Naive thymus-derived CD4-positive, alpha-beta T cell (primary cell): ENCODE data around the gene TNC. TPM values are rescaled to one million over a fixed set of nuclear protein-coding genes. Genes with fewer than 3 reads are reported as not detected.

Experiments used
- ATAC-seq: fragments of 150-1000 bp; cut with Tn5 transposase; 2 replicates; pipeline ENCODE4 v1.10.0; 2021; ENCODE audit warnings: mild to moderate bottlenecking, moderate library complexity
- CTCF ChIA-PET: fragments of 350-600 bp; sonication (Branson Sonifier 250); formaldehyde crosslinking; loops from one replicate; lab custom pipeline; 2021; ENCODE audit warnings: antibody characterized with exemption; lab: Charles Lee
- POLR2A ChIA-PET: fragments of 350-600 bp; sonication (Branson Sonifier 250); formaldehyde crosslinking; loops from one replicate; lab custom pipeline; 2021; ENCODE audit warnings: antibody characterized with exemption, inconsistent platforms; lab: Charles Lee
- DNase-seq, 9 donors: peaks; one replicate each; pipeline versions ENCODE4 v3.0.0 to v3.0.0-alpha.2; 2020 to 2022; ENCODE audit warnings: mixed read lengths in 1 of 9
- H3K27ac ChIP-seq: one replicate; pipeline ENCODE4 v1.7.0; 2013; ENCODE audit warnings: mild to moderate bottlenecking, low read depth, low read length, moderate library complexity
- H3K27me3 ChIP-seq, 2 donors: one replicate each; pipeline ENCODE4 v1.7.0; 2013; ENCODE audit warnings: low read length in 2 of 2, mild to moderate bottlenecking in 2 of 2, moderate library complexity in 2 of 2; ENCODE audit not compliant: control insufficient read depth in 2 of 2, insufficient read depth in 2 of 2
- H3K36me3 ChIP-seq, 3 experiments: 1 replicate in 2 of 3; 2 replicates in 1 of 3; pipeline ENCODE4 v1.7.0; 2013; ENCODE audit warnings: low read length in 3 of 3, mild to moderate bottlenecking in 3 of 3, moderate library complexity in 1 of 3; ENCODE audit not compliant: insufficient read depth in 3 of 3, control insufficient read depth in 2 of 3
- H3K4me1 ChIP-seq, 2 donors: one replicate each; pipeline ENCODE4 v1.7.0; 2013; ENCODE audit warnings: low read length in 2 of 2, mild to moderate bottlenecking in 2 of 2, moderate library complexity in 1 of 2; ENCODE audit not compliant: control insufficient read depth in 2 of 2, insufficient read depth in 2 of 2
- H3K4me3 ChIP-seq: 2 replicates; pipeline ENCODE4 v1.7.0; 2013; ENCODE audit warnings: mild to moderate bottlenecking, low read length
- H3K9me3 ChIP-seq, 3 experiments: 1 replicate in 2 of 3; 2 replicates in 1 of 3; pipeline ENCODE4 v1.7.0; 2013; ENCODE audit warnings: low read length in 3 of 3; ENCODE audit not compliant: control insufficient read depth in 2 of 3
- H3K27ac Mint-ChIP-seq, 9 donors: one replicate each; pipeline ENCODE4 v1.8.0; 2020 to 2022; ENCODE audit warnings: mixed read lengths in 9 of 9, mild to moderate bottlenecking in 8 of 9, moderate library complexity in 5 of 9, inconsistent platforms in 2 of 9
- H3K27me3 Mint-ChIP-seq, 5 donors: one replicate each; pipeline ENCODE4 v1.8.0; 2021 to 2022; ENCODE audit warnings: mixed read lengths in 5 of 5, mild to moderate bottlenecking in 1 of 5
- H3K36me3 Mint-ChIP-seq, 5 donors: one replicate each; pipeline ENCODE4 v1.8.0; 2020 to 2022; ENCODE audit warnings: mixed read lengths in 5 of 5, mild to moderate bottlenecking in 3 of 5, inconsistent platforms in 1 of 5
- H3K4me1 Mint-ChIP-seq, 7 donors: one replicate each; pipeline ENCODE4 v1.8.0; 2020 to 2022; ENCODE audit warnings: mixed read lengths in 7 of 7, mild to moderate bottlenecking in 3 of 7, inconsistent platforms in 1 of 7
- H3K4me3 Mint-ChIP-seq, 10 donors: one replicate each; pipeline ENCODE4 v1.8.0; 2020 to 2022; ENCODE audit warnings: mild to moderate bottlenecking in 10 of 10, mixed read lengths in 10 of 10, moderate library complexity in 6 of 10, inconsistent platforms in 2 of 10
- H3K9me3 Mint-ChIP-seq, 11 donors: one replicate each; pipeline ENCODE4 v1.8.0; 2020 to 2022; ENCODE audit warnings: mixed read lengths in 11 of 11, mild to moderate bottlenecking in 4 of 11, inconsistent platforms in 1 of 11, moderate library complexity in 1 of 11
- intact Hi-C, 2 donors: fragments of 100-400 bp; cut with micrococcal nuclease; formaldehyde crosslinking; loops; one replicate each; pipeline ENCODE4 v1.15.1; 2023
- polyA plus RNA-seq, 2 donors: library from polyadenylated mRNA; unstranded; fragments of 300-500 nt; fragmentation: Illumina TruSeq; gene quantifications; one replicate each; pipeline ENCODE4 v1.2.3, GENCODE V29; 2021
- total RNA-seq, 6 experiments: library from RNA in 5 of 6; stranded (reverse) in 5 of 6; gene quantifications; 1 replicate in 5 of 6; 2 replicates in 1 of 6; pipeline ENCODE4 v1.2.3 and lab custom pipeline; 2021 to 2026

Gene TNC
- total and polyA plus RNA-seq, 7 experiments from 2014 or later: 0.22 TPM; not detected in 6

DNA sequence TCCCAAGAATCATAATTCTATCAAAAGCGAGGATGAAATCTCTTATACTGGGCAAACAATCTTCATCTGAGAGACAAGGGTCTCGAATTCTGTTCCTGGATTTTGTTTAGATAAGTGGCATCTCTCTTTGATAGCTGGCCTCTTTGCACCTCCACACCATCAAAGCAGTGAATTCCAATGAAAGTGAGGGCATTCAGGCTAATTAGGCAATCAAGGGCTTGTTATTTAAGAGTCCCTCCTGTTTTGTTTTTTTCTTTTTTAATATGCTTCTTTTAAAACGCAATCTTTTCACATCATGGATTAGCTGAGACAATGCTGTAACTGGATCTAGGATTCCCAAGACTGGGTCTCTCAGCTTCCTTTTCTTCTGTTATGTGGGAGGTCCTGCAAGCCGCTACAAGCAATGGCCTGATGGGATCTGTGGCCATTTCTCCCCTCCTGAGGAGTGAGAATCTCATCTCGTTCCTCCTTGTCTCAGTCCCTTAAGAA is 67.9 kb downstream of the TNC start:
- intact Hi-C loops: no loop called here
- no peak for DNase-seq
- Histone ChIP-seq H3K4me1 (no peaks in the 10 kb centered on the region), H3K36me3 (no peaks in the 10 kb centered on the region), H3K9me3 (no peaks in the 10 kb centered on the region), H3K27ac (no peak overlapping the region), H3K27me3 (no peaks in the 10 kb centered on the region), H3K4me3 (no peak overlapping the region)
- ChIA-PET POLR2A (no interaction called here), CTCF (interaction anchor here (0.6 kb wide), 1 partner anchor 38 kb away, joined by 3 read pairs; no protein-coding TSS in a partner anchor)
- Mint-ChIP-seq H3K27ac (no peak overlapping the region), H3K4me1 (no peaks in the 10 kb centered on the region), H3K9me3 (no peaks in the 10 kb centered on the region), H3K36me3 (peaks cover 0 to 2% (median 0%) of the 10 kb centered on the region in 5 donors), H3K4me3 (no peak overlapping the region), H3K27me3 (peaks cover 15 to 61% (median 34%) of the 10 kb centered on the region in 5 donors)
- ATAC-seq: no peak

DNA sequence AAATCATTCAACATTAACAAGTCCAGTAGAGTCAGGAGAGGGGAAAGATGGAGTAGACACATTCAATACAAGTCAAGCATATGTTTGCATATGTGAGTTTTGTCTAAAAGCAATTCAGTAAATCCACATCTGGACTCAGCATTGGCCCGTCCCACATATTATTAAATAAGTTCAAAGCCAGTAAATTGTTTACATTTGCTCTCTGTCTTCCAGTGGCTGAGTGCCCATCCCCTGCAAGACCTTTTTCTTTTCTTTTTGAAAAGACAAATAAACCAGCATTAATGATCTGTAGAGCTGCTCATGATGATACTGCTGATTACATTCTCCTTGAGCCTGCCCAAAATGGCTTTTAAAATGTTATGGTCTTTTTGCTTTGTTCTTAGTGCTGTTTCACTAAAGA is 71.1 kb downstream of the TNC start:
- Histone ChIP-seq H3K9me3 (no peaks in the 10 kb centered on the region), H3K27me3 (no peaks in the 10 kb centered on the region), H3K36me3 (no peaks in the 10 kb centered on the region), H3K27ac (no peak overlapping the region), H3K4me3 (no peak overlapping the region), H3K4me1 (no peaks in the 10 kb centered on the region)
- ChIA-PET POLR2A (no interaction called here), CTCF (no interaction called here)
- no peaks in the 10 kb centered on the region for H3K36me3 Mint-ChIP-seq
- no peak overlapping the region for H3K4me3 Mint-ChIP-seq
- no peak for ATAC-seq
- intact Hi-C loops: no loop called here
- no peaks in the 10 kb centered on the region for H3K9me3 Mint-ChIP-seq
- no peak overlapping the region for H3K27ac Mint-ChIP-seq
- DNase-seq: no peak
- H3K27me3 Mint-ChIP-seq: peaks cover 0 to 53% (median 16%) of the 10 kb centered on the region in 5 donors
- H3K4me1 Mint-ChIP-seq: peaks cover 0 to 8% (median 5%) of the 10 kb centered on the region in 7 donors

DNA sequence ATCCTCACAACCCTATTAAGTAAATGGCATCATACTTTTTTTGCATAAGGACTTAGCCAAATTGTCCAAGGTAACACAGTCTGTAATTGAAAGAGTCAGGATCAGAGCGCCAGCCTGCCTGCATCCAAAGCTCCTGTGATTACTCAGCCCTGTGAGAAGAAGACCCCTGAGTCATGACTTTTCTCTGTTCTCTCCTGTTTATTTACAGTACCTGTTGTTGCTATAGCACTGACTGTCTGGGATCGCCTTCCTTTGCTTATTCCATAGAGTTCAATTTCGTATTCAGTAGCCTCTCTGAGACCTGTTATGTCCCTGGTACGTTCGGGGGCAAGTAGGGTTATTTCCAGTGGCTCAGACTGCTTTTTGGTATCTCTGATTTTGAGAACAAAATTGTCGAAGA is 71.8 kb downstream of the TNC start:
- Histone ChIP-seq H3K27me3 (no peaks in the 10 kb centered on the region), H3K4me3 (no peak overlapping the region), H3K9me3 (no peaks in the 10 kb centered on the region), H3K4me1 (no peaks in the 10 kb centered on the region), H3K36me3 (no peaks in the 10 kb centered on the region), H3K27ac (no peak overlapping the region)
- H3K9me3 Mint-ChIP-seq: no peaks in the 10 kb centered on the region
- DNase-seq (no peak), ATAC-seq (no peak)
- intact Hi-C loops: no loop called here
- POLR2A ChIA-PET: no interaction called here
- no peaks in the 10 kb centered on the region for H3K36me3 Mint-ChIP-seq
- no peak overlapping the region for H3K4me3 Mint-ChIP-seq
- H3K4me1 Mint-ChIP-seq: peaks cover 0 to 8% (median 5%) of the 10 kb centered on the region in 7 donors
- H3K27me3 Mint-ChIP-seq: peaks cover 0 to 54% (median 16%) of the 10 kb centered on the region in 5 donors
- no peak overlapping the region for H3K27ac Mint-ChIP-seq
- CTCF ChIA-PET: no interaction called here

DNA sequence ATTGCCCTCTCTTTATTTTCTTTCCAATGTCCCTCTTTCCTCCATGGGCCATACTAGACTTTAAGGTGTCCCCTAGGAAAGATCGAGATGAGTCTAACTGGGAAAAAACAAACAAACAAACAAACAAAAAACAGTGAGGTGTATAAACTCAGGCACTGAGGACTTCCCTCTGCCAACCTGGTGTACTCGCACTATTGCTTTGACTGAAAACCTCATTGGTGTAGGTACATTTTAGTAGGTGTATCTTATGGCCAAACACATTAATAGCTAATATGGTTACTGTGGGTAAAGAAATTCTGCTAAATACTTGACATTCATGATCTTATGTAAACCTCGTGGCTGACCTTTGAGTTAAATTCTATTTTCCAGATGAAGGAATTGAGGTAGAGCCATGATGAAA is 74.3 kb downstream of the TNC start:
- Histone ChIP-seq H3K36me3 (no peaks in the 10 kb centered on the region), H3K27ac (no peak overlapping the region), H3K27me3 (no peaks in the 10 kb centered on the region), H3K4me1 (no peaks in the 10 kb centered on the region), H3K9me3 (no peaks in the 10 kb centered on the region), H3K4me3 (no peak overlapping the region)
- ChIA-PET POLR2A (no interaction called here), CTCF (no interaction called here)
- Mint-ChIP-seq H3K4me3 (no peak overlapping the region), H3K36me3 (no peaks in the 10 kb centered on the region), H3K27ac (peak overlapping the region in 1 of 9 donors; percentile 22), H3K27me3 (peaks cover 0 to 37% (median 7%) of the 10 kb centered on the region in 5 donors), H3K4me1 (peaks cover 0 to 8% (median 5%) of the 10 kb centered on the region in 7 donors), H3K9me3 (no peaks in the 10 kb centered on the region)
- intact Hi-C loops: no loop called here
- no peak for ATAC-seq
- no peak for DNase-seq

DNA sequence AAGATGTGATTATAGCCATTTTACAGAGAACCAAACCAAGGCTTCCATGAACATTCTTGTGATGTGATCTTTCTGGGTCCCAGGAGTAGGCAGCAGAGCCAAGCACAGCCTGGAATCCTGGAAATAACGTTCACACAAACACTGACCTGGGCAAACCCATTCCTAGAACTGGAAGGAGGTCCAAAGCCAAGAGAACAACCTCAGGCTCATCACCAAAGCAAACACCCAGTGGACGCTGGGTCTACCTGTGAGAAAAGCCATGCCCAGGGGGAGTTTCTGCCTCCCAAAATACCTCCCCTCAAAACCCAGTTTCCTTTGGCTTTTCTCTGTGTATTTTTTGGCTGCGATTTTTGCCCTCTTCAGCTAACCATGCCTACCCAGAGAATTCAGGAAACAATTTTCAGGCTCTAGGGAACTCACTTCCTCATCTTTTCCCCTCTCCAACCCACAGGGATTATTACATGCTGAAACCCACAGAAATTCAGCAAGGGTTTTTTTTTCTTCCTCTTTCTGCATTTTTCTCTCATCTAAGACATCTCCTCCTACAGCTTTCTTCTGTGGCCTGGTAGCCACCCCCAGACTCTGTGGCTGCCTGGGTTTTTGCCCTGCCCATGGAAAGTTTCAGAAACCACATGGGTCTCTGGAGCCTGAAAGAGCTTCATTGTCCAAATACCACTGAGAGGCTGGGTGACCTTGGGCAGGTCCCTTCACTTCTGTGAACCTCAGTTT is 75.0 kb downstream of the TNC start:
- no peak overlapping the region for H3K4me3 Mint-ChIP-seq
- no peaks in the 10 kb centered on the region for H3K9me3 Mint-ChIP-seq
- H3K9me3 ChIP-seq: no peaks in the 10 kb centered on the region
- no peak for ATAC-seq
- H3K27ac Mint-ChIP-seq: peak overlapping the region in 1 of 9 donors; percentile 2
- no peaks in the 10 kb centered on the region for H3K4me1 ChIP-seq
- intact Hi-C loops: no loop called here
- no peaks in the 10 kb centered on the region for H3K27me3 ChIP-seq
- H3K36me3 ChIP-seq: no peaks in the 10 kb centered on the region
- H3K27me3 Mint-ChIP-seq: peaks cover 0 to 34% (median 4%) of the 10 kb centered on the region in 5 donors
- CTCF ChIA-PET: no interaction called here
- H3K4me1 Mint-ChIP-seq: peaks cover 0 to 8% (median 5%) of the 10 kb centered on the region in 7 donors
- H3K4me3 ChIP-seq: no peak overlapping the region
- H3K27ac ChIP-seq: no peak overlapping the region
- no peaks in the 10 kb centered on the region for H3K36me3 Mint-ChIP-seq
- POLR2A ChIA-PET: no interaction called here
- DNase-seq: peak in 1 of 9 donors; percentile 71

DNA sequence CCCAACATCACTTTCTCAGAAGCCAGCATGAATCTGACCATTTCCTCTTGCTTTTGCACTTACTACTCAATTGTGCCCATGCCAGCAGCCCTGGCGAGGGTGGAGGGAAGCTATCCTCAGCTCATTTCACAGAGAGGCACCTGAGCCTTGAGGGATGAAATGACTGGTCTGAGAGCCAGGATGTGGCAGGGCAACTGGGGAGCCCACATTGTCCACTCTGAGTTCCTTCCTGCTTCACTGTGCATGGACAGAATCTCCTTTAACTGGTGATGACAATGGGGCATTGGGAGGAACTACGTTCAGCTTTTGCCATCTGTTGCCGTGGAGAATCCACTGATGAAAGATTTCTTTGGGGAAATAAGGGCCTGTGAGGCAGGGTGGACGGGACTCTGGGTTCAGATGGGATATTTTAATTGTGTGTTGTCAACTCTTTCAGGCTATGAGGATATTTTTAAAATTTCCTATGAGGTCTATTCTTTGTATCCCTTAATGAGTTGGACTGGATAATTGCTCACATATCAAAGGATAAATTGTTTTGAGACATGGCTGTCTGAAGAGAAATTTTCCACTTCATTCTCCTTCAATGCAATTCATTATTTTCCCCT is 78.3 kb downstream of the TNC start:
- Histone ChIP-seq H3K9me3 (no peaks in the 10 kb centered on the region), H3K4me3 (no peak overlapping the region), H3K4me1 (no peaks in the 10 kb centered on the region), H3K27me3 (no peaks in the 10 kb centered on the region), H3K36me3 (no peaks in the 10 kb centered on the region), H3K27ac (no peak overlapping the region)
- intact Hi-C loops: loop anchor here in 1 of 2 donors (10.0 kb wide), 1 partner anchor 165 kb away; no protein-coding TSS in a partner anchor
- peaks cover 0 to 22% (median 5%) of the 10 kb centered on the region in 7 donors for H3K4me1 Mint-ChIP-seq
- POLR2A ChIA-PET: no interaction called here
- H3K27me3 Mint-ChIP-seq: peaks cover 0 to 18% (median 4%) of the 10 kb centered on the region in 5 donors
- CTCF ChIA-PET: no interaction called here
- ATAC-seq (no peak), DNase-seq (no peak)
- H3K27ac Mint-ChIP-seq: no peak overlapping the region
- H3K4me3 Mint-ChIP-seq: no peak overlapping the region
- no peaks in the 10 kb centered on the region for H3K36me3 Mint-ChIP-seq
- no peaks in the 10 kb centered on the region for H3K9me3 Mint-ChIP-seq
